ENCODE data around the gene WNT2.

WNT2 gene

GRCh38 chr7:117230276-117231046 is 92.4 kb downstream of the WNT2 start:
- H3K27ac ChIP-seq (ENCODE audit: low read length), result no peak overlapping the region
- H3K9ac ChIP-seq (ENCODE audit: low read depth, low read length), result no peak overlapping the region
- H3K27me3 ChIP-seq (ENCODE audit: insufficient read depth, low read length), result no peaks in the 10 kb centered on the region
- no peaks in the 10 kb centered on the region for H3K9me3 ChIP-seq (ENCODE audit: insufficient read depth, low read depth, low read length)
- no peaks in the 10 kb centered on the region; the same call in 1 of the 2 replicates for H3K4me1 ChIP-seq (ENCODE audit: insufficient read depth, low read length)
- no peak overlapping the region for H3K4me3 ChIP-seq (ENCODE audit: low read length)
- no peaks in the 10 kb centered on the region for H3K36me3 ChIP-seq (ENCODE audit: insufficient read depth, low read depth, low read length)

GRCh38 chr7:117229350-117229749 is 93.5 kb downstream of the WNT2 start:
- Histone ChIP-seq H3K9ac (ENCODE audit: low read depth, low read length) (no peak overlapping the region; the same call in 1 of the 2 replicates), H3K4me3 (ENCODE audit: low read length) (no peak overlapping the region), H3K9me3 (ENCODE audit: insufficient read depth, low read depth, low read length) (no peaks in the 10 kb centered on the region), H3K27ac (ENCODE audit: low read length) (no peak overlapping the region), H3K4me1 (ENCODE audit: insufficient read depth, low read length) (no peaks in the 10 kb centered on the region; the same call in 1 of the 2 replicates), H3K36me3 (ENCODE audit: insufficient read depth, low read depth, low read length) (no peaks in the 10 kb centered on the region), H3K27me3 (ENCODE audit: insufficient read depth, low read length) (no peaks in the 10 kb centered on the region)

GRCh38 chr7:117227091-117227490 is 95.8 kb downstream of the WNT2 start:
- no peaks in the 10 kb centered on the region for H3K36me3 ChIP-seq (ENCODE audit: insufficient read depth, low read depth, low read length)
- no peak overlapping the region for H3K4me3 ChIP-seq (ENCODE audit: low read length)
- H3K9ac ChIP-seq (ENCODE audit: low read depth, low read length), result no peak overlapping the region
- no peaks in the 10 kb centered on the region for H3K27me3 ChIP-seq (ENCODE audit: insufficient read depth, low read length)
- H3K4me1 ChIP-seq (ENCODE audit: insufficient read depth, low read length), result no peaks in the 10 kb centered on the region; the same call in 1 of the 2 replicates
- no peaks in the 10 kb centered on the region for H3K9me3 ChIP-seq (ENCODE audit: insufficient read depth, low read depth, low read length)
- H3K27ac ChIP-seq (ENCODE audit: low read length), result no peak overlapping the region

- Histone ChIP-seq H3K36me3 (ENCODE audit: insufficient read depth, low read depth, low read length) (no peaks in the 10 kb centered on the region), H3K9ac (ENCODE audit: low read depth, low read length) (no peak overlapping the region), H3K27me3 (ENCODE audit: insufficient read depth, low read length) (no peaks in the 10 kb centered on the region), H3K27ac (ENCODE audit: low read length) (no peak overlapping the region), H3K9me3 (ENCODE audit: insufficient read depth, low read depth, low read length) (no peaks in the 10 kb centered on the region), H3K4me1 (ENCODE audit: insufficient read depth, low read length) (no peaks in the 10 kb centered on the region; the same call in 1 of the 2 replicates), H3K4me3 (ENCODE audit: low read length) (no peak overlapping the region)
Observed at GRCh38 chr7:117225536-117225935, 97.3 kb downstream of the WNT2 start.
